Measurements from ENCODE around the gene TMEM41A.

GRCh38 chr3:185486394-185486793 is 12.4 kb downstream of the TMEM41A start:
- TF ChIP-seq CTCF (IDR thresholded peaks at IDR 0.05) (no peak), POLR2AphosphoS5 (IDR thresholded peaks at IDR 0.05; ENCODE audit: low read depth, low read length) (no peak)

Data from Panc1 (cell line).